GM21576 (cell line): ENCODE measurements around the gene CTBP1.
"Not testable (repeated sequence)": the region's sequence is repeated elsewhere in the genome, so short reads cannot be mapped to it uniquely, and the experiment has no call there.

Source experiments
- ATAC-seq: cut with Tn5 transposase; IDR thresholded peaks from one replicate; pipeline ENCODE4 v1.9.1; 2021; ENCODE audit warnings: mild to moderate bottlenecking, moderate library complexity; ENCODE audit not compliant: unreplicated experiment

Gene CTBP1

DNA sequence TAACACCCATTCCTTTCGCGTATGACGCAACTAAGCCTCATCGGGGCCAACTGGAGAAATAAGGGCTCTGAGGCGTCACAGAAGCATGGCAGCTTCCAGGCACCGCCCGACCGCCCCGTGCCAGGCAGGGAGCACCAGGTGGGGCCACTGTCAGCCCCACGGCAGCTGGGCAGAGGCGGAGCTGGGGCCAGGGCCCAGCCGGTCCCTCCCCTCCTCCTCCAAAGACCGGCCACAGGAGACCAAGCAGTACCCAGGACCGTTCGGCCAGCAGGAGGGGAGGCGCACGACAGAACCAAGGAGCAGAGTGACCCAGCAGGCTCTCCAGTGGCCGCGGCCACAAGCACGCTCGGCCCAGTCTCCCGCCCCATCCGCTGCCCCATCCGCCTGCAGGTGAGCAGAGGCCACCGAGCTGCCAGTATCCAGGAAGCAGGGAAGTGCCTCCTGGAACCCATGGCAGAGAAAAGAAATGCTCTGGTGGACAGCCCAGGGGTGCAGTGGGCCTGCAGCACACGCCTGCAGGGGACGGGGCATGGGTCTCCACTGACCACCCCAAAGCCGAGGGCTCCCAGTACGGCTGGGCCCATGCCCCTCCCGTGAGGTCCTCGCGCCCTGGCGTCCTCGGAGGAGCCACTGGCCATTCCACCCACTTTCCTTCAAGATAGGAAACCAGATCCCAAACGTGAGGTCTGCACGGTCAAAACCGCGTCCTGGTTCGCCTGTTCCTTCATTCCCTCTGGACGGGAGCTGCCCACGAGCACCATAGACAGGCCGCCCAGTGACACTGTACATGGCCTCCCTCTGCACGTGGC, 9.6 kb downstream of the CTBP1 start:
- ATAC-seq, result no peak

DNA sequence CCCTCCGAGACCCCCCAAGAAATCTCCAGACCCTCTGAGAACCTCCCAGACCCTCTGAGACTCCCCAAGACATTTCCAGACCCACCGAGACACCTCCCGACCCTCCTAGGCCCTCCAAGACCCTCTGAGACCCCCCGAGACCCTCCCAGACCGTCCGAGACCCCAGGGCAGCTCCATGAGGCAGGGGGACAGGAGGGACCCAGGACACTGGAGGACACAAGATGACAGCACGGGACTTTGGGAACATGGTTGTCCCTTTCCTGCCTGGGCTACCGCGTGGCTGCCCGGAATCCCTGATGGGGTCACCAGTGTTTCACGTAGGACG, 10.3 kb downstream of the CTBP1 start:
- no peak for ATAC-seq

DNA sequence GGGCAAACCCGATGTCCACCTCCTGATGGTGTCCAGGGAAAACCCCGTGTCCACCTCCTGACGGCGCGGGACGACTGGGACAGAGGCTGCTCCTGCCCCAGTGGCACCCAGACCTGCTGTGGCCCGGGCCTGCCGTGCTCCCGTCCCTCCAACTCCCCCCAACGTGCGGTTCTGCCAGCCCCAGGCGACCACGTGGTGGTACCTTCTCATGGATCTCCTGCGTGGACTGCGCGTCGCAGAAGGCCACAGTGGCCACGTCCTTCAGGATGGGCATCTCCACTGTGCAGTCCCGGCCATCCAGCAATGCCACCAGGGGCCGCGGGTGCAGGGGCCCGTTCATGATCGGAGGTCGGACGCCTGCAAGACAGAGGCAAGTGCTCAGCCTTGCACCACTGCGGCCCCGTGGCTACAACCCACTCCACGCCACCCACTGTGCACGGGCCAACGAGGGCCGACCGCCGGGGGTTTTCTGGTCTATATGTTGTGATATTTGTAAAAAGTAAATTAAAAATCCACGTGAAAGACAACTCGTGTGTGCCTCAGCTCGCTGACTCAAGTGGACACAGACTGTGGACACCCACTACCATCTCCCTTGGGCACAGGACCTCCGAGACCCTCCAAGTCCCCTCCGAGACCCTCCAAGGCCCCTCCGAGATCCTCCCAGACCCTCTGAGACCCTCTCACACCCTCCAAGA, 10.8 kb downstream of the CTBP1 start:
- no peak for ATAC-seq

DNA sequence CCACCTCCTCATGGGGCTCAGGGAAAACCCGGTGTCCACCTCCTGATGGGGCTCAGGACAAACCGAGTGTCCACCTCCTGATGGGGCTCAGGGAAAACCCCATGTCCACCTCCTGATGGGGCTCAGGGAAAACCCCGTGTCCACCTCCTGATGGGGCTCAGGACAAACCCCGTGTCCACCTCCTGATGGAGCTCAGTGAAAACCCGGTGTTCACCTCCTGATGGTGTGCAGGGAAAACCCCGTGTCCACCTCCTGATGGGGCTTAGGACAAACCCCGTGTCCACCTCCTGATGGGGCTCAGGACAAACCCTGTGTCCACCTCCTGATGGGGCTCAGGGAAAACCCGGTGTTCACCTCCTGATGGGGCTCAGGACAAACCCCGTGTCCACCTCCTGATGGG, 11.7 kb downstream of the CTBP1 start:
- not testable (repeated sequence) for ATAC-seq

DNA sequence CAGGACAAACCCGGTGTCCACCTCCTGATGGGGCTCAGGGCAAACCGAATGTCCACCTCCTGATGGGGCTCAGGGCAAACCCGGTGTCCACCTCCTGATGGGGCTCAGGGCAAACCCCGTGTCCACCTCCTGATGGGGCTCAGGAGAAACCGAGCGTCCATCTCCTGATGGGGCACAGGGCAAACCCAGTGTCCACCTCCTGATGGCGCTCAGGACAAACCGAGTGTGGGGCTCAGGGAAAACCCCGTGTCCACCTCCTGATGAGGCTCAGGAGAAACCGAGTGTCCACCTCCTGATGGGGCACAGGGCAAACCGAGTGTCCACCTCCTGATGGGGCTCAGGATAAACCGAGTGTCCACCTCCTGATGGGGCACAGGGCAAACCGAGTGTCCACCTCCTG, 12.1 kb downstream of the CTBP1 start:
- ATAC-seq, result not testable (repeated sequence)

DNA sequence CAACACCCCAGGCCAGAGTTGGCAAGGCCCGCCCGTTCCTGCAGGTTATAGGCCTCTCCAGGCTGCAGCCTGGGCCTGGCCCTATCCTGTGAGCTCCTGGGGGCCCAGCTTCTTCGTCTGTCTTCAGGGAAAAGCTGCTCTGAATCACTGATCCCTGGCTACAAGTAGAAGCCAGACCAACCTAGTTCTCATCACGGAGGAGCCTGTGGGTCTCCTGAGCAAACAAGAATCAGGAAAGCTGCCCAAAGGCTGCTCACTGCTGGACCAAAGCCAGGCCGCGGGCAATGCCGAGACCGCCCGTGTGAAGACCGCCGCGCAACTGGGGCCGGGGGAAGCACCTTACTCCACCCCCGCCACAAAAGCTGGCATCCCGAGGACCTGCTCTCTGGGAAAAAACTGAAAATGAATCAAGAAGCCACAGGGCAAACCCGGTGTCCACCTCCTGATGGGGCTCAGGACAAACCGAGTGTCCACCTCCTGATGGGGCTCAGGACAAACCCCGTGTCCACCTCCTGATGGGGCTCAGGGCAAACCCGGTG, 12.8 kb downstream of the CTBP1 start:
- no peak for ATAC-seq

DNA sequence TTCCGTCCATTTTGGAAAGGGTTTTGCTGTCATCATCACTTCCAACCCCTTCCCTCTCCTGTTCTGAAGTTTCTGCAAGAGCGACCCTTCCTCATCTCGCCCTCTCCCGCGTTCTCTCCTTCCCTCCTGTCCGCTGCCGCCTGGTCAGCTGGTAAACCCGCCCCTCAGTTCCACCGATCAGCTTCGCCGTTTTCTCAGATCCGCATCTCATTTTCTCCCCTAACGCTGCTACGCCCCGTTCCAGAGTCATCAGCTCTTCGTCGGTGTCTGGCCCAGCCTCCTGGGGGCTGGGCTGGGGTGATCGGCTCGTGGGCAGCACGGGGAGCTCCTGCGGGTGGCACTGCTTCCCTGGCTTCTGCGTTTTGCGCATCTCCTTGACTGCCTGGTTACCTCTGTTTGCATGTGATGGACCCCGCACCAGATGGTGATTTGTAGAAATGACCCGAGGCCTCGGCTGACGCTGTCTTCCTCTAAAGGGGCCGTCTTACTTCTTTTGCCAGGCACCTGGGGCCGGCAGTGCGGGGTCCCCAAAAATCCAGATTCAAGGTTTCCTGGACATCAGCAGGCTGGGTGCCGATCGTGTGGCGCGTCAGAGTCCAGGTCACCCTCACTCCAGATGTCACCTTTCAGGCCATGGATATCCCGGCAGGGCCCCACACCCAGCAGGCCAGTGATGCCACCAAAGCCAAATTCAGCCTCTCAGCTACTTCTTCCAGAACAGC, 13.4 kb downstream of the CTBP1 start:
- ATAC-seq, result no peak

DNA sequence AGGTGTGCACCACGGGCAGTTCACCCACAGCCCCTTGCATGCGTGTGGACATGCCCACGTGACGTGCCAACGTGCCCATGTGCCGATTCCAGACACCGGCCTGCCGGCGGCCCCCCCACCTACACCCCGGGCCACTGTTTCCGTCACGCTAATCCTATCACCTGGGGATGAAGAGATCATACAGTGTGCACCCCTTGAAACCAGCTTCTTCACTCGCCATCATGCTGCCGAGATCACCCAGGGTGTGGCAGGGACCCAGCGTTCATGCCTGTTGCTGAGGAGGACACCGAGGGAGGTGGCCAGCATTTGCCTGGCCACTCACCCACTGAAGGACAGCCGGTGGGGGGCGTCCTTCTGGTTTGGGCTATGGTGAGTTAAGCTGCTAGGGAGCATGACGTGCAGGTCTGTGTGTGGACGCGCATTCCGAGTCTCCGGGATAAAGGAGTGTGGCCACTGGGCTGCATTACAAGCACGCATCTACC, 14.1 kb downstream of the CTBP1 start:
- ATAC-seq, result no peak

DNA sequence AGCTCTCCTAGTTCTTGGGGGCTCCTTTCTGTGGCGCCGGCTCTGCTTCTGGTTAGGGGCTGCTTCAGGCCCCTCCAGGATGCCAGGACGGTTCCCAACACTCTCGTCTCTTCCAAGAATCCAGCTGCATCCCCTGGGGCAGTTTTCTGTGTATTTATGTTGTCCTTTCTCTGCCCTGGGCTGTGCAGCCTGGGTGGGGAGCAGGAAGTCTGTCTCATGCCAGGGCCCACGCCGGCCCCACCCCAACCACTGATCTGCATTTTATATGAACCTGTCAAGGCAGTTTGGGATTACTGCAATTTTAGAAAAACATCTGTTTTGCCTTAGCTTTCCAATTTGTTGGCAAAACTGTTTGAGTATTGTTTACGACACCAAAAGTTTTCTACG, 14.6 kb downstream of the CTBP1 start:
- no peak for ATAC-seq

DNA sequence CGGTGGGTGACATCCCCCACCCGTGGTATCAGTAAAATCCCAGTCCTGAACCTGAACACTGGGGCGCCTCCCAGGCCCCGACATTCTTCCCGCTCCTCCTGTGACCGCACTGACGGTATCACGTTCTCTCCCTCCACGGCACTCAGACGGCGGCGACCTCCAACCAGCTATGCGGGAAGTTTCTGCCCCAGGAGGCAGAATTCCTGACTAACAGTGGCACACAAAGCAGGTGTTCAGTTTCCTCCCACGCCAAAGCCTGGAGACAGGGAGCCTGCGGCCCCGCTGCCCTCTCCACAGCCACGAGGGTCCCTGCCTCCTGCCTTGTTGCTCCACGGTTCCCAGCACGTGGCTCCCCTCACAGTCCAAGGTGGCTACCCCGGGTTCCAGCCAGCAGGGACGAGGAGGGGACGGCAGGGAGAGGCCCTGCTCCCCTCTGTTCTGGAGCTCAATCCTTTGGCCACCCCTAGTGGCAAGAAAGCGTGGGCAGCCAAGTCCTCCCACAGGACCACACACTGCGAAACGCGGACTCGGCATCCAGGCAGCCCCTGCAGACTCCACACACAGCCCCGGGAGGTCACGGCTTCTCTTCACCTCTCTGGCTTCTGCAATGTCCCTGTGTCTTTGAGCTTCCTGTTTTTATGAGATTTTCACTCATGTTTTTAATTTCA, 15.2 kb downstream of the CTBP1 start:
- ATAC-seq, result no peak

DNA sequence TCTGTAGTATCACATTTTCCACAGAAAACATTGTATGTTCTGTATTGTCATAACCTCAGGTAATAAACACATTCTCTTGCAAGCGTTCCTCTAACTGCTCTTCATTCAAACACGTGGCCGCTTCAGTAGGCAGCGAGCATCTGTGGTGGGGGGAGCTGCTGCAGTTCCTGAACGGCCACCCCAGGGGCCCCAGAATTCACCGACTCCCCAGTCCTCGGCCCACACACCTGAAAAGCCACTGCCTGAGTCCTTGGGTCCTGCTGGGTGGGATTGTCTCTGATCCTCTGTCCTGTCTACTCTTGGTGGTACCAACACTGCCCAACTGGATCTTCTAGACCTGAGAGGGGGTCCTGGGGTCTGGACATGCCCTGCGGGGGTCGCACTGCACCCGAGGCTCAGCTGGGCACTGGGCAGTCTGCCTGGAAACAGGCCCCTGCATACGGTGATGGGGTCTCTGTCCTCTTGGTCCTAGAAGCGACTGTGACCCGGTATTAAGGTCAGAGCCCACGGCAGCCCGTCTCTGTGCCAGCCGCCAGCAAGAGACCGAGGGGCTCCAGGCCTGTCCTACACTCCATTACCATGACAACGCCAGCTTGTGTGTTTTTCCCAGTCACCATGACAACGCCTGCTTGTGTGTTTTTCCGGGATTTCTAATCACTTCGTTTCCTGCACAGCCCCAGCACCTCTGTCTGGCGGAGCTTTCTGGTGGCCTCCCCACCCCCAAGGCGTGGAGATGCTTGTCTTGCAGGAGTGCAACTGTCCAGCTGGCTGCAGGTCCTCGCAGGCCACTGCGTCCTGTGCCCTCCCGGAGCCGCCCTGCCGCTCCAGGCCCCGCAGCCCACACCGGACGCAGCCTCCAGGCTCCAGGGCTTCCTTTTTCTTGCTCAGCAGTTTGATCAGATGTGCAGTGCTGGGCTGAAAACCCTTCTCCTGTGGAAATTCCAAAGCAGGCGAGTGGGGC, 16.0 kb downstream of the CTBP1 start:
- ATAC-seq, result no peak

DNA sequence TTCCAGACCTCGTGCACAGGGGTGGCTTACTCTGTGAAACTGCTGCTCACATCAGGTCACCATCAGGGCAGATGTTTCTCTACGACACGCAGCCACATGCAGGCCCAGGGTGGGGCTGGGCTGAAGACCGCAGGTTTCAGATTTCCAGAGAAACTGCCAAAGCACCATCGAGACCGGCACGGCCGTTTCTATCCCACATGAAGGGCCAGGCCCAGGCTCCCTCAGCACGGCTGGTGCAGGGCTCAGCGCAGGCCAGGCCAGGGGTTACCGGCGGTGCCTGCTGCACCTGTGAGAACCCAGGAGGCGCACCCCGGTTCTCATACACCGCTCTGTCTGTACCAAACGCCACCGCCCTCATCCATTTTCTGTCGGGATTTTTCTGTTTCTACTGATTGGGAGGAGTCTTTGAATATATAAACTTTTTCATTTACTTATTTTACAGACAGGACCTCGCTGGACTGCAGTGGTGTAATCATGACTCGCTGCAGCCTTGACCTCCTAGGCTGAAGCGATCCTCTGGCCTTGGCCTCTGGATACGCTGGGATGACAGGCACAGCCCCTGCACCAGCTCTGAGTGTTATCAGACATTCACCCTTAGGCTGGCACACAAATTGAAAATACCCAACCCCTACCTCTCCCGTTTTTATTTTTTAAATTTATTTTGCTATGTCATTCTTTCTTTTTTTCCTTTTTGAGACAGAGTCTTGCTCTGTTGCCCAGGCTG, 17.1 kb downstream of the CTBP1 start:
- ATAC-seq, result no peak

DNA sequence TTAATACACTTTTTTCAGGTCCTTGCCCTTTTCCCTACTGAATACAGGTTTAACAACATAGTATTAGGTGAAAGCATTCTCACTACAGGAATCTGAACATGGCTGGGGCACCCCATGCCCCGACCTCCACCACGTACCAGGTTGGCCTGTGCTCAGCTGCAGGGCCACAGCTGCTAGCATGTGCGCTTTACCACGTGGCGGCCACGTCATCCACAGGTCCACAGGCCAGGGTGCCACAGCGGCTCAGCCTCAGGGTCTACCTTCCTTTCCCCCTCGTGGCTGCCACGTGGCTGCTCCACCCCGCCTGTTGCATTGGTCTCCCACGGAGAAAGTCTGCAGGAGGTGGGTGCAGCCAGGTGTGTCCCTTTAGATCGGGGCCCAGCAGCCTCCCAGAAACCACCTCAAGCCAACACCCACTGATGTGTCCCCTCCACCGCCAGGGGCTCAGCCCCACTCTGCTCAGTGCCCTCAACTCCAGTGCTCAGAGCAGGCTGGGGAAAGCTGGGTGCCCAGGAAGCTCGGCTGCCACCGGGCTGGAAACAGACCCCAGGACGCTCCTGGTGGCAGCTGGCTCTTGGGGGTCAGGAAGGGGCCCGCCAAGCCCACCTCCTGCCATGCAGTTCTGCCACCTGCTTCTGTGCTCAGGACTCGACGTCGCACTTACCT, 17.8 kb downstream of the CTBP1 start:
- no peak for ATAC-seq

DNA sequence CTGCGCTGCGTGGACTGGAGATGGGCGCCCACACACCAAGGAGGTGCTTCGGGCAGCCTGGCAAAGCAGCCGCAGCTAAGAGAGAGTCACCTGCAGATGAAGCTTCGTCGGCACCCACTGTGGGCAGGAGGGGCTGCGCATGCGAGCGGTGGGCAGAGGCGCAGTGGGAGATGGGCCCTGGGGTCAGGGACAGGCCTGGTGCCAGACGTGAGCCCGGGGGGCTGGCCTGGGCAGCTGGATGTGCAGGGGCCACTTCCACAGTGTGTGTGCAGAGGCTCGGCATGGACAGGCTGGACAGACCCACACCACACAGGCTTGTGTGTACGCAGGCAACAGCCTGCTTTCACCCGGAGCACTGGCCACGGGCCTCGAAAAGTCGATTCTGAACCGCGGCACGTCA, 18.6 kb downstream of the CTBP1 start:
- ATAC-seq, result no peak

DNA sequence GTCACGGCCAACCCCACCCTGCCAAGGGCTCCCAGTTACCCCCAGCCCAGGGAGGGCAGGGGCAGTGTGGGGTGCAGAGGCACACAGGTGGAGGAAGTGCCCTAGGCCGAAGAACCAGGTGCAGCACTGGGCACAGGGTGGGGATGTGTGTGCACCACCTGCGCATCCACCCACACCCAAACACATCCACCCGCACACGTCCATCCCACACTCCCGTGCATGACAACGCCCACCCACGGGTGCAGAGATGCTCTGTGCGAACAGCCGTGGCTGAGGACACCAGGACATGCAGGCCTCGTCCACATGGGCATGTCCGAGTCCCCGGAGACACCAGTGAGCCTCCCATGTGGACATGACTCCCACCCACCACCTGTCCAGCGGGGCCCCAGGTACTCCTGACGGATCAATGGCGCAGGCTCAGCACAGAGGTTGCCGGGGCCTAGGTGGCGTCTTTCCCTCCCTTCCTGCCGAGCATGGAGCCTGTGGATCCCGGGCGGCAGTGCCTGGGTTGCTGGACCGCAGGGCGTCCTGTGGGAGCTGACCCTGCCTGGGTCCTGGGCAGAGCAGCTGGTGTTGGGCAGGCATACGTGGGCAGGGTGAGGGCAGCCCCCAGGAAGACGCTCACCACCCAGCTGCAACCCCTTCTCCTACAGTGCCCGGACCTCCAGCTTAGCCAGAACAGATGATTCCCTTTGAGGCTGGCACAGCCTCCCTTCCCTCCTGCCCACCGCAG, 19.6 kb downstream of the CTBP1 start:
- ATAC-seq, result no peak

DNA sequence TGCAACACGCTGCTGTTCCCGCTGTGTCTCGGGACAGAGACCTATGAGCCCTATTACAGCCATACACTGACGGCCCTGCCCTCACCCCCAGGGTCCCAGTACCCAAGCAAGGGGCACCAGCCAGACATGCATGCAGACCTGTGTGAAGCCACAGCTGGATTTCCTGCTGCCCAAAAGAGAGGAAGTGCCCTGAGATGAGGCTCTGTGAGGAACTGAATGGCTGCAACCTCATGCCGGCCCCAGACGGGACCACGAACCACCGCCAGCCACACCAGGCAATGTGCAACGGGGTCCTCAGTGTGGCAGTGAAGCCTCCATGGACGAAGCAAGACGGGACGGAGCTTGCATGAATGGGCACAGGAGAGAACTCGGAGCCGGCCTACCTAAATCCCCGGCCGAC, 21.1 kb downstream of the CTBP1 start:
- ATAC-seq, result no peak

DNA sequence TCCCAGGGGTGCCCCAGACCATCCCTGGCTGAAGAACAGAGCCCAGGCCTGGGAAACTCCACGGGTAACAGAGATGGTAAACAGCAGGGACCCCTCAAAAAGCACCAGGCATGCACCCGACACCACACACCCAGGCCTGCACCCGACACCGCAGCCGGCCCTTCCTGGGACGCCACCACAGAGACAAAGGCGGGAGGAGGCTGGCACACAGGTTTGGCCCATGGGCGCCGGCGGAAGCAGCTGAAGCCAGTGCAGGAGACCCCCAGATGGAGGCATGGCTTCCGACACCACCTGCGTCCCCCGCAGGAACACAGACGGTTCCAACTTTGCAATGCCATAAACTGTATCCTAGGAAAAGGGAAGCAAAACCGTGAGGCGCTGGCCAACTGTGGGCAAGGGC, 22.3 kb downstream of the CTBP1 start:
- ATAC-seq, result no peak

DNA sequence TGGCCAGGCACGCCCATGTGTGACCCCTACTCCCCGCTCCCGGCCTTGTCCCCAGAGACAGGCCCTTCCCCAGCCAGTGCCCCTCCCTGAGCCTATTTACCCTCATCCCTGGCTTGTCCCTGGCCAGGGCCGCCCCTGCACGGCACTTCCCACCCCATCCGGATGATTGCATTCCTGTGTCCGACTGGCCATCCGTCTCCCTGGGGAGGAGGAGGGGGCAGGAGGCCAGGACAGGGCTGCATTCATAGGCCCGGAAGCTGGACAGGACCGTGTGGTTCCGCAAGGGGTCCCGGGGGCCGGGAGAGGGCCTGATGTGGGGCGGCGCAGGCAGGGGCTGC, 22.8 kb downstream of the CTBP1 start:
- ATAC-seq, result no peak
